ENCODE results near the gene GGCX. TPM values are rescaled to one million over a fixed set of nuclear protein-coding genes. Genes with fewer than 3 reads are reported as not detected.

GGCX gene
- total and polyA plus RNA-seq, 2 of the 13 experiments (the other 11 are each of a cell fraction or from before 2014, with no cell fraction given) = 72.5 to 103 TPM

GRCh38 chr2:85601771-85602475, 40.6 kb upstream of the GGCX start (continued):
- peak; percentile 69; the same call in 1 of the 2 replicates for TF ChIP-seq ZNF468 (CRISPR knock-in tag; IDR thresholded peaks at IDR 0.05)
- no peak for TF ChIP-seq ZNF496 (CRISPR knock-in tag; IDR thresholded peaks at IDR 0.05; ENCODE audit: insufficient replicate concordance)
- TF ChIP-seq ZNF605 (CRISPR knock-in tag; IDR thresholded peaks at IDR 0.05) = peak; percentile 70; the same call in 1 of the 2 replicates
- no peak for TF ChIP-seq MAFK (conservative IDR thresholded peaks at IDR 0.05 in 1 of 2, IDR thresholded peaks at IDR 0.05 in 1 of 2; ENCODE audit: low read length in 2 of 2)
- TF ChIP-seq ATF4 (CRISPR knock-in tag; IDR thresholded peaks at IDR 0.05) = 0 out of 4 replicates have a peak, but pooled peaks of 1 of the 2 experiments have one; percentile 19
- TF ChIP-seq MEIS2 (CRISPR knock-in tag; IDR thresholded peaks at IDR 0.05) = no peak
- no peak for TF ChIP-seq RERE (CRISPR knock-in tag; IDR thresholded peaks at IDR 0.05; ENCODE audit: low read depth)
- no peak for TF ChIP-seq MTA3 (CRISPR knock-in tag; IDR thresholded peaks at IDR 0.05)
- no peak for TF ChIP-seq ZNF589 (CRISPR knock-in tag; conservative IDR thresholded peaks at IDR 0.05)
- peak; percentile 67 for TF ChIP-seq ZFP91 (CRISPR knock-in tag; IDR thresholded peaks at IDR 0.05; ENCODE audit: borderline replicate concordance)
- TF ChIP-seq NFATC3 (CRISPR knock-in tag; IDR thresholded peaks at IDR 0.05) = no peak
- TF ChIP-seq ZNF281 (CRISPR knock-in tag; IDR thresholded peaks at IDR 0.05; ENCODE audit: borderline replicate concordance) = peak; percentile 94
- TF ChIP-seq ZNF264 (CRISPR knock-in tag; IDR thresholded peaks at IDR 0.05) = no peak
- no peak for TF ChIP-seq EEA1 (CRISPR knock-in tag; IDR thresholded peaks at IDR 0.05; ENCODE audit: borderline replicate concordance)
- TF ChIP-seq NAIF1 (CRISPR knock-in tag; IDR thresholded peaks at IDR 0.05; ENCODE audit: borderline replicate concordance) = no peak
- 0 out of 2 replicates have a peak, but pooled peaks have one; percentile 1 for TF ChIP-seq ZNF552 (CRISPR knock-in tag; IDR thresholded peaks at IDR 0.05; ENCODE audit: borderline replicate concordance)
- no peak for TF ChIP-seq SYNCRIP (IDR thresholded peaks at IDR 0.05; ENCODE audit: insufficient read depth, low read depth, low read length)

Measured in HepG2 (cell line).